ENCODE measurements around the gene ASIC1.
A peak's percentile ranks its signal among the peaks of the same experiment; 100 is the strongest.

GRCh38 chr12:50039151-50039835 lies 18.1 kb upstream of the ASIC1 start:
- no peak for TF ChIP-seq POLR2A (IDR thresholded peaks at IDR 0.05)
- TF ChIP-seq CTCF (IDR thresholded peaks at IDR 0.05), result peak in 6 of 7 experiments; percentile 41 to 97 (median 87)
- TF ChIP-seq POLR2AphosphoS5 (IDR thresholded peaks at IDR 0.05), result peak in 1 of 3 donors; percentile 22
- TF ChIP-seq EP300 (IDR thresholded peaks at IDR 0.05), result no peak

Measured in stomach (tissue), 4 donors.